GM19043 (cell line): ENCODE data around the gene PLA2G2D.

Experiments
- ATAC-seq: cut with Tn5 transposase; IDR thresholded peaks from one replicate; pipeline ENCODE4 v1.9.1; 2021; ENCODE audit warnings: low read depth; ENCODE audit not compliant: unreplicated experiment

Gene PLA2G2D

GRCh38 chr1:20093303-20093702 is 26.0 kb downstream of the PLA2G2D start:
- ATAC-seq, result no peak

DNA sequence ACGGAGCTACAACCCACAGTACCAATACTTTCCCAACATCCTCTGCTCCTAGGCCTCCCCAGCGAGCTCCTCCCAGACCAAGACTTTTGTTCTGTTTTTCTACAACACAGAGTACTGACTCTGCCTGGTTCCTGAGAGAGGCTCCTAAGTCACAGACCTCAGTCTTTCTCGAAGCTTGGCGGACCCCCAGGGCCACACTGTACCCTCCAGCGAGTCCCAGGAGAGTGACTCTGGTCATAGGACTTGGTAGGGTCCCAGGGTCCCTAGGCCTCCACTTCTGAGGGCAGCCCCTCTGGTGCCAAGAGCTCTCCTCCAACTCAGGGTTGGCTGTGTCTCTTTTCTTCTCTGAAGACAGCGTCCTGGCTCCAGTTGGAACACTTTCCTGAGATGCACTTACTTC is 28.7 kb downstream of the PLA2G2D start:
- no peak for ATAC-seq

- no peak for ATAC-seq
Measured at GRCh38 chr1:20090119-20090518, 29.2 kb downstream of the PLA2G2D start.

- no peak for ATAC-seq
Measured at GRCh38 chr1:20089328-20090077, 29.8 kb downstream of the PLA2G2D start.

GRCh38 chr1:20087668-20088067 is 31.7 kb downstream of the PLA2G2D start:
- no peak for ATAC-seq

GRCh38 chr1:20086800-20087199 is 32.5 kb downstream of the PLA2G2D start:
- ATAC-seq, result no peak

- no peak for ATAC-seq
Measured at GRCh38 chr1:20083178-20083944, 36.0 kb downstream of the PLA2G2D start.

DNA sequence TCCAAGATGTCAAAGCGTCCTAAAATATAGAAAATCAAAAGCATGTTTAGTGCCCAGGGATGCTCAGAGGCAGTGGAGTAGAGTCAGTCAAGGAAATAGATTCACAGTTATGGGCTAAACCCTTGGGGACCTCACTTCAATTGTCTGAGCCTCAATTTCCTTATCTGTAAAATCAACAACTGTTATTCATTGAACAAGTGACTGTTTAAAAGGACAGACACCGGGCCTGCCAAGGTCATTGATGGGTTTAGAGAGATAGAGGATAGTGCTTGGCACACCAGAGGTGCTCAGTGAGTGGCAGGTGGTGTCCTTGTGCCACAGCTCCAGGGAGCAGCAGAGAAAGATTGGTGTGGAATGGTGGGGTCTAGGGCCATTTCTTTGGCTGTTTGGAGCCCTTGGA is 36.6 kb downstream of the PLA2G2D start:
- no peak for ATAC-seq

- ATAC-seq, result no peak
Measured at GRCh38 chr1:20081353-20081810, 38.0 kb downstream of the PLA2G2D start.

- ATAC-seq, result no peak
Measured at GRCh38 chr1:20080441-20081352, 38.6 kb downstream of the PLA2G2D start.

GRCh38 chr1:20079661-20080305 is 39.6 kb downstream of the PLA2G2D start:
- no peak for ATAC-seq

DNA sequence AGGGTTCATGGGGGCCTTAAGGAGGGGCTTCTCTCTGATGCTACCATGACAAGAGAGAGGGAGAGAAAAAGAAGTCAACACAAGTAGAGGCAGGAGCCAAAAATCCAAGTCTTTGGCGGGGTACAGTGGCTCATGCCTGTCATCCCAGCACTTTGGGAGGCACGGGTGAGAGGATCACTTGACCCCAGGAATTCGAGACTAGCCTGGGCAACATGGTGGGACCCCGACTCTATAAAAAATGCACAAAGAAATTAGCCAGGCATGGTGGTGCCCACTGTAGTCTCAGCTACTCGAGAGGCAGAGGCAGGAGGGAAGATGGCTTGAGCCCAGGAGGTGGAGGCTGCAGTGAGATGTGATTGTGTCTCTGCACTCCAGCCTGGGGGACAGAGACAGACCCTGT is 40.6 kb downstream of the PLA2G2D start:
- no peak for ATAC-seq

DNA sequence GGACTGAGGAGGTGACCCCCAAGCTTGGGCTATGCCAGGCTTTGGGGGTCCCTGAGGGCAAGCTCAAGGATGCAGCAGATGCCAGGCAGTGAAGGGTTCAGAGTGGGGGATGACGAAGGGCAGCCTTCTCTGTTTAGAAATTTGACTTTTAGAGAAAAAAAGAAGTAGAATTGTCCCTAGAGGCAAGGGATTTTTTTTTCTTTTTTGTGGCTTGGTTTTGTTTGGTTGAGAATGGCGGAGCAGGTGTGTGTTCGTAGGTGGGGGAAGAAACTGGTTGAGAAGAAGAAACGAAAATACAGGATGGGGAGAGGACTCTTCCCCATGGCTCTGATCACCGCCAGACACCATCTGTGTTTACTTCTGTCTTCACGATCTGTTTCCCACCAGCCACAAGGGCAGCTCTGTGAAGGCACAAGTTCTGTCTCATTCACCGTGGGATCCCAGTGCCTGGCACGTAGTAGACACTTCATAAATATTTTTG is 41.1 kb downstream of the PLA2G2D start:
- ATAC-seq, result no peak

GRCh38 chr1:20076710-20077461 is 42.5 kb downstream of the PLA2G2D start:
- ATAC-seq, result no peak

DNA sequence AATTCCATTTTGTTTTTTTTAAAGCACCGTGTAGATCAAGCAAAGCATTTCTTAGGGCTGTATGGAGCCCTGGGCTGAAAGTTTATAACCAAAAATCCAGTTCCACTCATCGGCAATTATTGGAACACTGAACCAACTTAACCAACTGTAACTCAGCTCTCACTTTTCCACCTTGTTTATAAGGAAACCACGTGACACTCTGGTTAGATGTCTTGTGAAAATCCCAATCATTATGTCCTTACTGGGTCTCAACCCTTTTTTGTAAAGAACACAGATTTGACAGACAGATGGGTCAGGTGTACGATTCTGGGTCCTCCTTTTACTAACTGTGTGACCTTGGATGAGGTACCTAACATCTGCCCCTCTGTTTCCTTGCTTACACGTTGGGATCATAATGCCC is 43.1 kb downstream of the PLA2G2D start:
- ATAC-seq, result no peak

GRCh38 chr1:20075345-20075744 is 44.0 kb downstream of the PLA2G2D start:
- ATAC-seq, result no peak

DNA sequence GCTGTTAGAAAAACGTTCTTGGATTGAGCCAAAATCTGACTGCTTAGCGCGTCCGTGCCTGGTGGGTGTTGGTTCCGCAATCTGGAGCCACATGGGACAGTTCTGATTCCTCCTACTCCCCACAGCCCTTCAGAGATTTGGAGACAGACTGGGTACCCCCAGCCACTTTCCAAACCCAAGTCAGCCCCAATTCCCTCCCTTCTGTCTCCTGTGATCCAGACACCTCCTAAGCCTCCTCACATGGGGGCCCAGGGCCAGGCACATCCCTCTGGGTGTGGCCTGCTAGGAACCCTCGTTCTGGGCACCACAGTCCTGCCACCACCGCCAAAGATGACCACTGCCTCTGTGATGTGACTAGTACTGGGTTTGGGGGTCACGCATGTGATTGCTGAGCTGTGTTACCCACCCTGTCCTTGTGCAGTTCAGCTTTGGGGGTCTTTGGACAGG is 44.6 kb downstream of the PLA2G2D start:
- ATAC-seq, result no peak

DNA sequence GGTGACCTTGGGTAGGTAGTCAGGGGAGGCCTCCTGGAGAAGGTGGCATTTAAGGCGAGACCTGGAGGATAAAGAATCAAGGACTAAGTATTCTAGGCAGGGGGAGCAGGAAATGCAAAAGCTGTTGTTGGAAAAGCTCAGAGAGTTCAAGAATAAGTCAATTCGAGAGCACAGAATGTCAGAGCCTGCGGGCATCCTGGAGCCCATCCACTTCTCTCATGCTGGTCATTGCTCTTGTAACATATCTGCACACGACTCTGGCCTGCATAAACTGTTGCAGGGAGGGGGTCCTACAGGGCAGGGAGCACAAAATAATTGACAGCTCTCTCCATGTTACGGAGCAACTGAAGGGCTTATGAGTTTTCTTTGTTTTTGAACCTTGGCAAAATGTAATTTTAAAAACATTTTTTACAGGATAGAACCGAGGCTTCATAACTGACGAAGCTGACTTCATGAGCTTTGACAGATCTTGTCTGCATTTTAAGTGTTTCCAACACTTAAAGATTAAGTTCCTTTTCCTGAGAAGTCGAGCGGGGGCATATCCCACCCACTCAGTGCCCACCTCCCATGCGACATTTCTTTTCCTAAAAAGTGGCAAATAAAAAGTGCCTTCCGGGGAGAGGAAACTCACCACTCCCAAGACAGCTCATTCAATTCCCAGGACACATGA is 45.1 kb downstream of the PLA2G2D start:
- ATAC-seq, result no peak

- no peak for ATAC-seq
Measured at GRCh38 chr1:20073256-20073655, 46.1 kb downstream of the PLA2G2D start.
